ENCODE data around the gene HS3ST5. TPM values are rescaled to one million over a fixed set of nuclear protein-coding genes. Genes with fewer than 3 reads are reported as not detected.

Gene HS3ST5
- polyA plus RNA-seq, 3 donors: not detected

GRCh38 chr6:114272582-114272981, 70.2 kb downstream of the HS3ST5 start:
- no peak overlapping the region for H3K27ac Mint-ChIP-seq
- no peaks in the 10 kb centered on the region for H3K4me1 Mint-ChIP-seq
- Histone ChIP-seq H3K36me3 (replicated peaks in 1 of 2; ENCODE audit: control insufficient read depth in 1 of 2, insufficient read depth in 2 of 2, low read length in 2 of 2) (no peaks in the 10 kb centered on the region), H2AFZ (ENCODE audit: insufficient read depth, low read depth, low read length, poor library complexity, severe bottlenecking) (no peak overlapping the region), H4K20me1 (ENCODE audit: insufficient read depth, low read length) (no peaks in the 10 kb centered on the region), H3K9me3 (replicated peaks in 1 of 2; ENCODE audit: control insufficient read depth in 1 of 2, insufficient read depth in 1 of 2, low read length in 2 of 2) (no peaks in the 10 kb centered on the region), H3K4me3 (replicated peaks in 1 of 3; ENCODE audit: low read depth in 2 of 3, low read length in 3 of 3) (no peak overlapping the region), H3K4me2 (replicated peaks; ENCODE audit: extremely low read depth, low read length, poor library complexity, severe bottlenecking) (no peak overlapping the region), H3K27me3 (ENCODE audit: control insufficient read depth in 2 of 2, insufficient read depth in 2 of 2, low read length in 2 of 2) (no peaks in the 10 kb centered on the region), H3K27ac (ENCODE audit: low read depth in 1 of 2, low read length in 2 of 2) (no peak overlapping the region), H3K9ac (ENCODE audit: insufficient read depth, low read length, poor library complexity, severe bottlenecking) (no peak overlapping the region), H3K4me1 (ENCODE audit: control insufficient read depth in 1 of 2, insufficient read depth in 2 of 2, low read length in 2 of 2) (no peaks in the 10 kb centered on the region), H3K79me2 (ENCODE audit: insufficient read depth, low read length) (no peaks in the 10 kb centered on the region)
- TF ChIP-seq CTCF (IDR thresholded peaks at IDR 0.05): no peak
- H3K36me3 Mint-ChIP-seq: no peaks in the 10 kb centered on the region
- DNase-seq: no peak
- no peaks in the 10 kb centered on the region for H3K27me3 Mint-ChIP-seq (ENCODE audit: low read depth in 3 of 3)
- H3K9me3 Mint-ChIP-seq: no peaks in the 10 kb centered on the region
- intact Hi-C loops (cut with micrococcal nuclease): no loop called here
- no peak overlapping the region for H3K4me3 Mint-ChIP-seq
- 95% methylated on average over 2 of the region's 3 CpGs for WGBS (ENCODE audit: insufficient coverage)

GRCh38 chr6:114271405-114271804, 71.4 kb downstream of the HS3ST5 start:
- H3K27ac ChIP-seq (ENCODE audit: low read depth in 1 of 2, low read length in 2 of 2): no peak overlapping the region
- Mint-ChIP-seq H3K9me3 (no peaks in the 10 kb centered on the region), H3K36me3 (no peaks in the 10 kb centered on the region), H3K27me3 (ENCODE audit: low read depth in 3 of 3) (no peaks in the 10 kb centered on the region), H3K4me1 (no peaks in the 10 kb centered on the region), H3K4me3 (no peak overlapping the region), H3K27ac (no peak overlapping the region)
- H3K4me2 ChIP-seq (replicated peaks; ENCODE audit: extremely low read depth, low read length, poor library complexity, severe bottlenecking): no peak overlapping the region
- H3K9ac ChIP-seq (ENCODE audit: insufficient read depth, low read length, poor library complexity, severe bottlenecking): no peak overlapping the region
- no peaks in the 10 kb centered on the region for H3K36me3 ChIP-seq (replicated peaks in 1 of 2; ENCODE audit: control insufficient read depth in 1 of 2, insufficient read depth in 2 of 2, low read length in 2 of 2)
- no peaks in the 10 kb centered on the region for H3K9me3 ChIP-seq (replicated peaks in 1 of 2; ENCODE audit: control insufficient read depth in 1 of 2, insufficient read depth in 1 of 2, low read length in 2 of 2)
- no peaks in the 10 kb centered on the region for H3K27me3 ChIP-seq (ENCODE audit: control insufficient read depth in 2 of 2, insufficient read depth in 2 of 2, low read length in 2 of 2)
- intact Hi-C loops (cut with micrococcal nuclease): no loop called here
- H2AFZ ChIP-seq (ENCODE audit: insufficient read depth, low read depth, low read length, poor library complexity, severe bottlenecking): no peak overlapping the region
- no peaks in the 10 kb centered on the region for H3K79me2 ChIP-seq (ENCODE audit: insufficient read depth, low read length)
- DNase-seq: no peak
- no peak overlapping the region for H3K4me3 ChIP-seq (replicated peaks in 1 of 3; ENCODE audit: low read depth in 2 of 3, low read length in 3 of 3)
- H4K20me1 ChIP-seq (ENCODE audit: insufficient read depth, low read length): no peaks in the 10 kb centered on the region
- TF ChIP-seq CTCF (IDR thresholded peaks at IDR 0.05): no peak
- no peaks in the 10 kb centered on the region for H3K4me1 ChIP-seq (ENCODE audit: control insufficient read depth in 1 of 2, insufficient read depth in 2 of 2, low read length in 2 of 2)
